Left ventricle myocardium inferior (tissue), 1 donor: ENCODE data around the gene GNB5. TPM values are rescaled to one million over a fixed set of nuclear protein-coding genes. Genes with fewer than 3 reads are reported as not detected.

ENCODE experiments used
- DNase-seq: peaks from one replicate; pipeline ENCODE4 v3.0.0-alpha.2; 2020
- H3K27ac ChIP-seq: fragments of 200-600 bp; replicated peaks from 2 replicates; pipeline ENCODE4 v1.8.0; 2021
- H3K27me3 ChIP-seq: fragments of 200-600 bp; 2 replicates; pipeline ENCODE4 v1.8.0; 2021; ENCODE audit warnings: low read depth
- H3K36me3 ChIP-seq: fragments of 200-600 bp; 2 replicates; pipeline ENCODE4 v1.8.0; 2021
- H3K4me1 ChIP-seq: fragments of 200-600 bp; 2 replicates; pipeline ENCODE4 v1.8.0; 2021
- H3K4me3 ChIP-seq: fragments of 200-600 bp; 2 replicates; pipeline ENCODE4 v1.8.0; 2021; ENCODE audit warnings: mild to moderate bottlenecking, moderate library complexity
- H3K9me3 ChIP-seq: fragments of 200-600 bp; replicated peaks from 2 replicates; pipeline ENCODE4 v1.8.0; 2021
- intact Hi-C: fragments of 100-400 bp; cut with micrococcal nuclease; formaldehyde crosslinking; loops from one replicate; pipeline ENCODE4 v1.11.0; 2022
- total RNA-seq: library from RNA; stranded (reverse); fragmentation: NEBNext Ultra II Directional; extraction: Animal tissue kit (Norgen Biotek cat#: 25700); gene quantifications from one replicate; pipeline ENCODE4 v1.2.1, GENCODE V29; 2021
- TF ChIP-seq, protein P1 (sequence below): fragments of 200-600 bp; IDR thresholded peaks from 2 replicates; pipeline ENCODE4 v1.8.0; 2021; ENCODE audit warnings: antibody characterized with exemption, mild to moderate bottlenecking, borderline replicate concordance
- donor health status: DM: no; HTN: yes; CAD: no; lungs with severe emphysema.

GNB5 gene
- total RNA-seq, 1 donor from 2014 or later, result 10.5 TPM

DNA sequence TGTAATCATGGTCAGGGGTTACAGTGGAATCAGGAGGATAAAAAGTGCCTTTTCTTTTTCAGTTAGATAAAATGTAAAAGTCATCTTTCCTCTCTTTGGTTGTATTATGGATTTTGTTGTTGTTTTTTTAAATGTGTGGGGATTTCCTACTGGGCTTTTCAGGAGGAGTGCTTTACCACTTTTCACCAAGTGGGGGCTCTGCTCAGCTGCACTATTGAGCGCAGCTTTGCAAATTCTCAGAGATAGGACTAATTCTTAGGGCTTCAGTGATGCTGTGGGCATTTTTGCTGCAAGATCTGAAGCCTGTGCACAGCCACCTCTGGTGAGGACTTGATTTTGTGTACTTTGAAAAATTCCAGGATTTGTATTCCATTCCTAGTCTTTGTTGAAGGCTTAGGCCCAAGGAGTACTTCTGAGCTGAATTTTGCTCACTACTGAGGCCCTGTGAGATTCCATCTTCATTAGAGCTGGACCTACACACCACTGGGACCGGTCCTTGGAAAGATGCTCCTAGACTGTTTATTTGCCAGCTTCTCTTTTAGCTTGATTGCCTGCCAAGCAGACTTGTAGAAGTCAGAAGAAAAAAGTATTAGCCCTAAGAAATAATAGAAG lies 7.5 kb downstream of the GNB5 start:
- H3K4me1 ChIP-seq, result peaks cover 19% of the 10 kb centered on the region
- no peaks in the 10 kb centered on the region for H3K36me3 ChIP-seq
- H3K4me3 ChIP-seq, result no peak overlapping the region
- TF ChIP-seq, protein P1, sequence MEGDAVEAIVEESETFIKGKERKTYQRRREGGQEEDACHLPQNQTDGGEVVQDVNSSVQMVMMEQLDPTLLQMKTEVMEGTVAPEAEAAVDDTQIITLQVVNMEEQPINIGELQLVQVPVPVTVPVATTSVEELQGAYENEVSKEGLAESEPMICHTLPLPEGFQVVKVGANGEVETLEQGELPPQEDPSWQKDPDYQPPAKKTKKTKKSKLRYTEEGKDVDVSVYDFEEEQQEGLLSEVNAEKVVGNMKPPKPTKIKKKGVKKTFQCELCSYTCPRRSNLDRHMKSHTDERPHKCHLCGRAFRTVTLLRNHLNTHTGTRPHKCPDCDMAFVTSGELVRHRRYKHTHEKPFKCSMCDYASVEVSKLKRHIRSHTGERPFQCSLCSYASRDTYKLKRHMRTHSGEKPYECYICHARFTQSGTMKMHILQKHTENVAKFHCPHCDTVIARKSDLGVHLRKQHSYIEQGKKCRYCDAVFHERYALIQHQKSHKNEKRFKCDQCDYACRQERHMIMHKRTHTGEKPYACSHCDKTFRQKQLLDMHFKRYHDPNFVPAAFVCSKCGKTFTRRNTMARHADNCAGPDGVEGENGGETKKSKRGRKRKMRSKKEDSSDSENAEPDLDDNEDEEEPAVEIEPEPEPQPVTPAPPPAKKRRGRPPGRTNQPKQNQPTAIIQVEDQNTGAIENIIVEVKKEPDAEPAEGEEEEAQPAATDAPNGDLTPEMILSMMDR, result peak; percentile 66
- DNase-seq, result no peak
- no peak overlapping the region for H3K27ac ChIP-seq
- no peaks in the 10 kb centered on the region for H3K27me3 ChIP-seq
- intact Hi-C loops, result no loop called here
- no peaks in the 10 kb centered on the region for H3K9me3 ChIP-seq

- intact Hi-C loops, result no loop called here
- Histone ChIP-seq H3K4me3 (no peak overlapping the region), H3K9me3 (no peaks in the 10 kb centered on the region), H3K27me3 (no peaks in the 10 kb centered on the region), H3K36me3 (no peaks in the 10 kb centered on the region), H3K27ac (no peak overlapping the region), H3K4me1 (peaks cover 21% of the 10 kb centered on the region)
- TF ChIP-seq, protein P1, result no peak
- DNase-seq, result no peak
Measured at GRCh38 chr15:52181938-52182780, 9.0 kb downstream of the GNB5 start.

GRCh38 chr15:52180851-52181450 lies 10.2 kb downstream of the GNB5 start:
- TF ChIP-seq, protein P1, result no peak
- H3K27me3 ChIP-seq, result no peaks in the 10 kb centered on the region
- no peaks in the 10 kb centered on the region for H3K9me3 ChIP-seq
- DNase-seq, result no peak
- H3K36me3 ChIP-seq, result no peaks in the 10 kb centered on the region
- H3K27ac ChIP-seq, result no peak overlapping the region
- peaks cover 21% of the 10 kb centered on the region for H3K4me1 ChIP-seq
- intact Hi-C loops, result no loop called here
- H3K4me3 ChIP-seq, result peak overlapping the region; percentile 79

DNA sequence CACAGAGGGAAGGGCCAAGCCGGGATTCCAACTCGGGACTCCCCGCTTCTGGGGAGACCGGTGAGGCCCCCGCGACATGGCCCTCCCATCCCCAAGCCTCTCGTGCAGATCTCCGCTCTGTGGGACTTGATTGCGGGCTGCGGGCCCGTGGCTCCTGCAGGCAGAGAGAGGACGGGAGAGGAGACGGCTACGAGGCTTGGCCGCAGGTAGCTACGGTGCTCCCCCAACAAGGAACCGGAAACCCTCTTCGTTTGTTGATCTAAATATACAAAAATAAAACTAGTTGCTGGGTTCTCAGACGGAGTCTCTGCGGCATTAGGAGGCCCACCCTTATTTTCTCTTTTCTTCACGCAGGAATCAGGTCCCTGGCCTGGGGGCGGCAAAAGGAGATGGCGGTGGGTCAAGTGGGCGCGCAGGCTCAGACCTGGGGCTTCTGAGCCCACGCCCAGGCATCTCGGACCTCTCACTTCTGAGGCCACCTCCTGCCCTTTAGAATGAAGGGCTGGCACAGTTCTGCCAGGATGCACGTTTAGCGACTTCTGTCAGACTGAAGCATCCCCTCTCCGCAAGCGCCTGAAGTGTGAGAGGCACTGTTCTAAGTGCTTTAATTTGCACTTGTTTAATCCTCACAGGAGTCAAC lies 10.9 kb downstream of the GNB5 start:
- Histone ChIP-seq H3K36me3 (no peaks in the 10 kb centered on the region), H3K27ac (peak overlapping the region; percentile 84), H3K27me3 (no peaks in the 10 kb centered on the region), H3K9me3 (no peaks in the 10 kb centered on the region), H3K4me1 (peaks cover 21% of the 10 kb centered on the region), H3K4me3 (peak overlapping the region; percentile 79)
- TF ChIP-seq, protein P1, result no peak
- intact Hi-C loops, result no loop called here
- DNase-seq, result no peak
